Mammary epithelial cell (primary cell): ENCODE results near the gene MS4A15.
"Not testable (repeated sequence)": the region's sequence is repeated elsewhere in the genome, so short reads cannot be mapped to it uniquely, and the experiment has no call there.

Experiments
- CTCF ChIP-seq, 2 donors: IDR thresholded peaks in 1 of 2; conservative IDR thresholded peaks in 1 of 2; 2 replicates each; pipeline ENCODE4 v1.5.1; 2011 to 2012; ENCODE audit warnings: inconsistent platforms in 2 of 2, low read length in 2 of 2, mild to moderate bottlenecking in 2 of 2, control low read depth in 1 of 2, low read depth in 1 of 2; ENCODE audit not compliant: insufficient read depth in 1 of 2; ENCODE audit errors: extremely low read depth in 1 of 2
- EZH2 ChIP-seq: IDR thresholded peaks from 2 replicates; pipeline ENCODE4 v1.6.1; 2012; ENCODE audit warnings: low read length, inconsistent platforms, borderline replicate concordance

- not testable (repeated sequence) for TF ChIP-seq CTCF (conservative IDR thresholded peaks at IDR 0.05 in 1 of 2, IDR thresholded peaks at IDR 0.05 in 1 of 2; ENCODE audit: extremely low read depth in 1 of 2, insufficient read depth in 1 of 2, low read depth in 1 of 2, low read length in 2 of 2); EZH2
Measured at GRCh38 chr11:60823745-60824306, 67.2 kb downstream of the MS4A15 start.
